Measurements from ENCODE around the gene TRAK2.

DNA sequence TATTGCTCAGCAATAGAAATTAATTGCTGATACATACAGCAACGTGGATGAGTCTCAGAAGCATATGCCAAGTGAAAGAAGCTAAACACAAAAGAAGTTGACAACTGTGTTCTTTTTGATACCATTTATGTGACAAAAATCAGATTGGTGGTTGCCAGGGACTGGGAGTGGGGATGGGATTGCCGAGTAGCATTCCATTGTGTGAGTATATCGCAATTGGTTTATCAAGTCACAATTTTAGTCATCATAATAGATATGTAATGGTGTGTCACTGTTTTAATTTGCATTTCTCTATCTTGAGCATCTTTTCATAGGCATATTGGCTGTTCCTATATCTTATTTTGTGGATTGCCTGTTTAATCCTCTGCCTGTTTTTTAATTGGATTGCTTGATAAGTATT, 21.2 kb upstream of the TRAK2 start:
- TF ChIP-seq, protein P1, sequence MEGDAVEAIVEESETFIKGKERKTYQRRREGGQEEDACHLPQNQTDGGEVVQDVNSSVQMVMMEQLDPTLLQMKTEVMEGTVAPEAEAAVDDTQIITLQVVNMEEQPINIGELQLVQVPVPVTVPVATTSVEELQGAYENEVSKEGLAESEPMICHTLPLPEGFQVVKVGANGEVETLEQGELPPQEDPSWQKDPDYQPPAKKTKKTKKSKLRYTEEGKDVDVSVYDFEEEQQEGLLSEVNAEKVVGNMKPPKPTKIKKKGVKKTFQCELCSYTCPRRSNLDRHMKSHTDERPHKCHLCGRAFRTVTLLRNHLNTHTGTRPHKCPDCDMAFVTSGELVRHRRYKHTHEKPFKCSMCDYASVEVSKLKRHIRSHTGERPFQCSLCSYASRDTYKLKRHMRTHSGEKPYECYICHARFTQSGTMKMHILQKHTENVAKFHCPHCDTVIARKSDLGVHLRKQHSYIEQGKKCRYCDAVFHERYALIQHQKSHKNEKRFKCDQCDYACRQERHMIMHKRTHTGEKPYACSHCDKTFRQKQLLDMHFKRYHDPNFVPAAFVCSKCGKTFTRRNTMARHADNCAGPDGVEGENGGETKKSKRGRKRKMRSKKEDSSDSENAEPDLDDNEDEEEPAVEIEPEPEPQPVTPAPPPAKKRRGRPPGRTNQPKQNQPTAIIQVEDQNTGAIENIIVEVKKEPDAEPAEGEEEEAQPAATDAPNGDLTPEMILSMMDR (IDR thresholded peaks at IDR 0.05) = no peak
- TF ChIP-seq EZH2 (IDR thresholded peaks at IDR 0.05; ENCODE audit: borderline replicate concordance, insufficient read depth, low read depth, low read length, poor library complexity, severe bottlenecking) = no peak

Data from B cell (primary cell).